ENCODE data around the gene PLA2G2A. TPM values are rescaled to one million over a fixed set of nuclear protein-coding genes. Genes with fewer than 3 reads are reported as not detected.

Gene PLA2G2A
- total and polyA plus RNA-seq, 9 of the 15 experiments (the other 6 are each of a cell fraction or from before 2014, with no cell fraction given) = not detected

GRCh38 chr1:19967808-19968207 lies 11.6 kb downstream of the PLA2G2A start:
- no peak overlapping the region for H3K27ac ChIP-seq (ENCODE audit: extremely low read depth, low read depth, low read length)
- ChIA-PET CTCF (ENCODE audit: low intra/inter-chr PET ratio) (no interaction called here), POLR2A (interaction anchor here (0.8 kb wide), 1 partner anchor 644 kb away, joined by 4 read pairs; no protein-coding TSS in a partner anchor)
- H2AFZ ChIP-seq (ENCODE audit: low read depth, low read length) = no peak overlapping the region
- no peak overlapping the region for H3K9ac ChIP-seq (ENCODE audit: insufficient read depth in 1 of 2, low read depth in 2 of 2, low read length in 2 of 2)
- no peak for TF ChIP-seq ZC3H11A (IDR thresholded peaks at IDR 0.05; ENCODE audit: low read depth, low read length)
- no peak for TF ChIP-seq MAZ (CRISPR knock-in tag; conservative IDR thresholded peaks at IDR 0.05 in 1 of 2, IDR thresholded peaks at IDR 0.05 in 1 of 2)
- in situ Hi-C loops (cut with MboI) (no loop called here), intact Hi-C loops (cut with micrococcal nuclease) (no loop called here)
- H3K9me1 ChIP-seq (ENCODE audit: control insufficient read depth, insufficient read depth, low read length) = no peaks in the 10 kb centered on the region
- ATAC-seq = no peak
- WGBS (ENCODE audit: insufficient coverage, low coverage, missing lambda C conversion rate) = 3% methylated on average over 9 of the region's 9 CpGs
- no peaks in the 10 kb centered on the region for H3K9me3 ChIP-seq (replicated peaks; ENCODE audit: control insufficient read depth, insufficient read depth, low read depth, low read length)
- H3K27me3 ChIP-seq (ENCODE audit: control insufficient read depth in 2 of 2, insufficient read depth in 2 of 2, low read length in 2 of 2) = peaks cover 5 to 26% of the 10 kb centered on the region in 2 experiments; a peak in 3 of 5 replicates
- H3K4me3 ChIP-seq = no peak overlapping the region
- H4K20me1 ChIP-seq (replicated peaks; ENCODE audit: control insufficient read depth, insufficient read depth, low read length) = no peaks in the 10 kb centered on the region
- no peak for DNase-seq (ENCODE audit: extremely low read depth in 1 of 4, low spot score in 3 of 4)
- FAIRE-seq = no peak
- no peaks in the 10 kb centered on the region for H3K79me2 ChIP-seq (ENCODE audit: control insufficient read depth, insufficient read depth, low read length)
- BruUV-seq (replicated peaks) = no TSS peak
- H3K36me3 ChIP-seq (ENCODE audit: control insufficient read depth, insufficient read depth, low read length) = no peaks in the 10 kb centered on the region
- no peak overlapping the region for H3K4me2 ChIP-seq (ENCODE audit: insufficient read depth, low read length)
- no peaks in the 10 kb centered on the region for H3K4me1 ChIP-seq (replicated peaks in 1 of 2; ENCODE audit: control insufficient read depth in 2 of 2, insufficient read depth in 2 of 2, low read length in 2 of 2)

DNA sequence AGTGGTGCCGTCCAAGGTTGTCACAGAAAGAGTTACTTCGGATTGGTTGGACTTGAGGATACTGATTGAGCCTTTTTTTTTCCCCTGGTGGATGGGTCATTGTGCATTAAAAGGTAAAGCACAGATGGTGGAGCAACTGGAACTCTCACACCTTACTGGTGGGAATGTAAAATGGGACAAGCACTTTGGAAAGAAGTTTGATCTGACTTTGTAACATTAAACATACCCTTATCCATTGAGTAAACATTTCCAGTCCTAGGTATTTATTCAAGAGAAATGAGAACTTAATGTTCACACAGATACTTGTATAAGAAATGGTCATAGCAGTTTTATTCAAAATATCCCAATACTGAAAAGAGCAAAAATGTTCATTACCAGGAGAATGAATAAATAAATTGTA lies 14.9 kb downstream of the PLA2G2A start:
- H3K79me2 ChIP-seq (ENCODE audit: control insufficient read depth, insufficient read depth, low read length) = no peaks in the 10 kb centered on the region
- no peak overlapping the region for H3K4me2 ChIP-seq (ENCODE audit: insufficient read depth, low read length)
- H3K27me3 ChIP-seq (ENCODE audit: control insufficient read depth in 2 of 2, insufficient read depth in 2 of 2, low read length in 2 of 2) = peaks cover 9 to 36% of the 10 kb centered on the region in 2 experiments; a peak in 3 of 5 replicates
- 3% methylated on average over 2 of the region's 2 CpGs for WGBS (ENCODE audit: insufficient coverage, low coverage, missing lambda C conversion rate)
- H3K9me3 ChIP-seq (replicated peaks; ENCODE audit: control insufficient read depth, insufficient read depth, low read depth, low read length) = no peaks in the 10 kb centered on the region
- H2AFZ ChIP-seq (ENCODE audit: low read depth, low read length) = no peak overlapping the region
- ATAC-seq (no peak), FAIRE-seq (no peak), DNase-seq (ENCODE audit: extremely low read depth in 1 of 4, low spot score in 3 of 4) (no peak)
- TF ChIP-seq, protein P1, sequence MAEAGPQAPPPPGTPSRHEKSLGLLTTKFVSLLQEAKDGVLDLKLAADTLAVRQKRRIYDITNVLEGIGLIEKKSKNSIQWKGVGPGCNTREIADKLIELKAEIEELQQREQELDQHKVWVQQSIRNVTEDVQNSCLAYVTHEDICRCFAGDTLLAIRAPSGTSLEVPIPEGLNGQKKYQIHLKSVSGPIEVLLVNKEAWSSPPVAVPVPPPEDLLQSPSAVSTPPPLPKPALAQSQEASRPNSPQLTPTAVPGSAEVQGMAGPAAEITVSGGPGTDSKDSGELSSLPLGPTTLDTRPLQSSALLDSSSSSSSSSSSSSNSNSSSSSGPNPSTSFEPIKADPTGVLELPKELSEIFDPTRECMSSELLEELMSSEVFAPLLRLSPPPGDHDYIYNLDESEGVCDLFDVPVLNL (CRISPR knock-in tag; IDR thresholded peaks at IDR 0.05; ENCODE audit: low read depth) = no peak
- H3K27ac ChIP-seq (ENCODE audit: extremely low read depth, low read depth, low read length) = no peak overlapping the region
- CTCF ChIA-PET (ENCODE audit: low intra/inter-chr PET ratio) = no interaction called here
- no peaks in the 10 kb centered on the region for H3K4me1 ChIP-seq (replicated peaks in 1 of 2; ENCODE audit: control insufficient read depth in 2 of 2, insufficient read depth in 2 of 2, low read length in 2 of 2)
- POLR2A ChIA-PET = interaction anchor here (0.6 kb wide), 1 partner anchor 36 kb away, joined by 3 read pairs; no protein-coding TSS in a partner anchor
- intact Hi-C loops (cut with micrococcal nuclease) = no loop called here
- H4K20me1 ChIP-seq (replicated peaks; ENCODE audit: control insufficient read depth, insufficient read depth, low read length) = no peaks in the 10 kb centered on the region; the same call in 1 of the 2 replicates
- no TSS peak for BruUV-seq (replicated peaks)
- in situ Hi-C loops (cut with MboI) = no loop called here
- no peak overlapping the region for H3K4me3 ChIP-seq
- H3K9ac ChIP-seq (ENCODE audit: insufficient read depth in 1 of 2, low read depth in 2 of 2, low read length in 2 of 2) = no peak overlapping the region
- H3K9me1 ChIP-seq (ENCODE audit: control insufficient read depth, insufficient read depth, low read length) = no peaks in the 10 kb centered on the region
- H3K36me3 ChIP-seq (ENCODE audit: control insufficient read depth, insufficient read depth, low read length) = no peaks in the 10 kb centered on the region
